ENCODE measurements around the gene HIKESHI. TPM values are rescaled to one million over a fixed set of nuclear protein-coding genes. Genes with fewer than 3 reads are reported as not detected.
"Not testable (repeated sequence)": the region's sequence is repeated elsewhere in the genome, so short reads cannot be mapped to it uniquely, and the experiment has no call there.

Gene HIKESHI
- 28.6 TPM for total RNA-seq

DNA sequence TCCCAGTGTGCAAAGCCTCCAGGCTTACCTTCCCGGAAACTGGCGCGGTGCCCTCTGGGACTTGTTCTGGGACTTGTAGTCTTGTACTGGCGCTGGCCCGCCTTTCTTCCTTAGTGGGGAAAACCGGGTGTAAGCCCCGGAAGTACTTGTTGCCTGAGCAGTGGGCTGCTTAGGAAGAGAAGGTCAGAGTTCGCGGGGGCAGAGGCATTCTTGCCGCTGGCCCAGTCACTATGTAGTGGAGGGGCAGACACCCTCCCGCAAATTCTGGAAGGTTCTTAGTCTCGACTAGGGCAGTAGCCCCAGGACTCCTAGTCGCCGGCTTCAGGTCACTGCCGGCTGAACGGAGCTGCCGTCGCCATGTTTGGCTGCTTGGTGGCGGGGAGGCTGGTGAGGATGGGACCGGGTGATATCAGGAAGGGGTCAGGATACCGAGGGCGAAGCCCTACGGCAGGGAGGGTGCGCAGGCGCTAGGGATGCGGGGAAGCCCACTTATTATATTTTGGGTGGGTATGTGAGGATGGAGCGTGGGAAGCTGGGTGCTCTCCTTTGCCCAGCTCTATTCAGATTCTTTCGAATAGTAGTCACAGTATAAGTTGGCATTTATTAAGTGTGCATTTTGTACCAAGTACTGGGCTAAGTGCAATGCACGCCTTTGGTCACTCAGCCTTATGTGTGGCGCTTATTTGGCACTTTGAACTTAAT lies at the start of gene HIKESHI:
Gene HIKESHI, plus strand, starts transcription at position 149 of the 702 bp plus-strand sequence. Its CDS starts 209 bp downstream, at position 358.
- DNase-seq = peak; percentile 99

GRCh38 chr11:86255896-86256295 lies 46.1 kb upstream of the HIKESHI start:
- no peak for DNase-seq

GRCh38 chr11:86256608-86257007 lies 45.4 kb upstream of the HIKESHI start:
- no peak for DNase-seq

DNA sequence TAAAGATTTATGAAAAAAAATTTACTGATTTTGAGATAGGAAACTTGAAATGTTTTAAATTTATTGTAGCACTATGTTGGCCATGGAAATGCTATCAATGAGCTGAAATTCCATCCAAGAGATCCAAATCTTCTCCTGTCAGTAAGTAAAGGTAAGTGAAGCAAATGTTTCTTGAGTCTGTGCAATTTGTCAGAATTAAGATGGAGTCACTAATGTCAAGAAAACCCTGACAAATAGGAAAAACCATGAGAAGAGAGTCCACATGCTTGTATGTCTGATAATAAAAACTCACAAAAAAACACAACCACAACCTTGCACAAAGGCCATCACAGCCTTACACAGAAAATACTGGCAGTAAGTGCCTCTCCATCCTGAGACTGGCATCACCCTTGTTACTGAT lies 44.6 kb upstream of the HIKESHI start:
- DNase-seq = no peak

- DNase-seq = no peak
These were observed 42.3 kb upstream of the HIKESHI start for GRCh38 chr11:86259730-86260129.

DNA sequence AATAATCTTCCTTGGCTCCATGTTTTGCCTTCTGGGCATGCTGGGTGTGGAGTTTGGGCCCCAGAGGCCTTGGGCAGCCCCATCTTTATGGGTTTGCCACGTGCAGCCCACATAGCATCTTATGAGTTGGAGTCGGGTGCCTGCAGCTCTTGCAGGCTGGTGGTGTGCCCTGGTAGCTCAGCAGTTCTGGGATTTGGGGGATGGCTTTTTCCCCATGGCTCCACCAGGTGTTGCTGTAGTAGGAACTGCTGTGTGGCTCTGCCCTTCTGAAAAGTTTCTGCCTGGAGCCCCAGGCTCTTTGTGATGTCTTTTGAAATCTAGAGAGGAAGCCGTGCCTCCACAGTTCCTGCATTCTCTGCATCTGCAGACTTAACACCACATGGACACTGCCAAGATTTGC lies 40.7 kb upstream of the HIKESHI start:
- DNase-seq = no peak

DNA sequence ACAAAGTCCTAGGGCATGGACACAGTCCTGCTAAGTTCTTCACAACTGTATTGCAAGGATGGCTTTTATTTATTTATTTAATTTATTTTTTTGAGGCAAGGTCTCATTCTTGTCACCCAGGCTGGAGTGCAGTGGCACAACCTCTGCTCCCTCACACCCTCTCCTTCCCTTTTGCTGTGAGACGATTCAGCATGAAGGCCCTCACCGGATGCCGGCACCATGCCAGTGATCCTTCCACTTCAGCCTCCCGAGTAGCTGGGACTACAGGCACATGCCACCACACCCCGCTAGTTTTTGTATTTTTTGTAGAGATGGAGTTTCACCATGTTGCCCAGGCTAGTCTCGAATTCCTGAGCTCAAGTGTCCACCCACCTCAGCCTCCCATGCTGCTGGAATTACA lies 39.7 kb upstream of the HIKESHI start:
- DNase-seq = no peak

- no peak for DNase-seq
These were observed 37.4 kb upstream of the HIKESHI start for GRCh38 chr11:86264649-86265048.

DNA sequence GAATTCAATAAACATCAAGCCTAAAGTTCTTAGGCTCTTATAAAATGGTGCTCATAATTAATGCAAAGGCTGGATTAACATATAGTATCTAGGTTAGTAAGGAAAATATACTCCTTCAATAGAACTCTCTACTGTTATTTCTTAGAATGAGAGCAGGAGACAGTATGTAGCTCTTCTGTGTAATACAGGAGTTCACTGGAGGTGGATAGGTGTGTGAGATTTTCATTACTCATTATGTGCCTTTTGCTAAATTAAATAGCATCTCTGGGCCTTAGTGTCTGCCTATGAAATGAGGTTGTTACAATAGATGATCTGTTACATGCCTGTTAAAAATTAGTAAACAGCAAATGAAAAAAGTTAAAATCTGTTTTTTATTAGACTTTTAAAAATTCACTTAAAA lies 36.8 kb upstream of the HIKESHI start:
- no peak for DNase-seq

- DNase-seq = no peak
These were observed 32.4 kb upstream of the HIKESHI start for GRCh38 chr11:86269645-86270044.

DNA sequence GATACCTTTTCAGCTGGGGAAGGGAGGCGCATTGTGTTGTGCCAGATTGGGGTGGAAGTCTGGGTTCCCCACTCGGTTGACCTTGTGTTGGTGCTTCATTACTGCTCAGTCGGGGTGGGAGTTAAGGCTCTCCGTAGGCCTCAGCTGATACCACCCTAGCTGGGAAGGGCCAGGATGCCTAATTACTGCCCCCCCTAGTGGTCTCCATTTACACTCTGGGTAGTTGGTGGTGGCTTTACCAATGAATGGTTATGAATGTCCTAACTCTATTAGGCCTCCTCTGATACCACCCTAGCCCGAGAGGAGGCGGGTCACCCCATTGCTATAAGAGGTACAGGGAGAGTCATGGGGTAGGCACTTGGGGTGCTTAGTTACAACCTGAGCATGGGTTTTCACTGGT lies 27.5 kb upstream of the HIKESHI start:
- DNase-seq = no peak

DNA sequence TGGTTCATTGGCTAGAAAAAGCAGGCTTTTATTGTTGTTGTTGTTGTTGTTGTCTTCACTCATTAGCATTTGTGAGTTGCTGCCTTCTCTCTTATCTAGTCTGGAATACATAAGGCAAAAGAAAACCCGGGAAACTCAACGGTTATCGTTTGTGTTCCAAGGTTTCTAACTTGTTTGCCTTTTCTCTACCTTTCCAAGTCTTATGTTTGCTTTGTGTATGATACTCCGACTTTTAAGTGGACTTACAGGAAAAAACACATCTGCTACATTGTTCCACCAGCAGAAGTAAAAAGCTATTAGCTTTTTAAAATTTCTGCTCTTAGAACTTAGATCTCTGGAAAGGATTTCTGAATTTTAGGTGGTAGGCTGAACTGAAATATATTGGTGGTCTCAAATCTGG lies 27.0 kb upstream of the HIKESHI start:
- no peak for DNase-seq

GRCh38 chr11:86275493-86276370 lies 26.3 kb upstream of the HIKESHI start:
- no peak for DNase-seq

DNA sequence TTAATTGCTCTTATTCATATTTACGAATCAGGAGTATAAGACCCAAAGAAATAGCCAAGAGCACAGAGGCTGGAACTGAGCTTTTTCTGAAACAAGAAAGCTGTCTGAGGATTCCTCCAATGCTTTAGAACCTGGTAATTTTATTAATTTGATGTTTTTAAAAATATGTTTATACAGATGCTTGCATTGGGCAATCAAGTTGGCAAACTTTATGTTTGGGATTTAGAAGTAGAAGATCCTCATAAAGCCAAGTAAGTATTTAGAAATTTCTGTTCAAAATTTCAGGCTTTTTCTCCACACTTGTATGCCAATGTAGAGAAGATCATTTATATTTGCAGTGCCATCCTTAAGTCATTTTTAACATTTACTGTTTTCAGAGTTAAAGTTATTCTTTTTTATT lies 24.3 kb upstream of the HIKESHI start:
- DNase-seq = no peak

- DNase-seq = no peak
These were observed 23.8 kb upstream of the HIKESHI start for GRCh38 chr11:86278226-86278625.

DNA sequence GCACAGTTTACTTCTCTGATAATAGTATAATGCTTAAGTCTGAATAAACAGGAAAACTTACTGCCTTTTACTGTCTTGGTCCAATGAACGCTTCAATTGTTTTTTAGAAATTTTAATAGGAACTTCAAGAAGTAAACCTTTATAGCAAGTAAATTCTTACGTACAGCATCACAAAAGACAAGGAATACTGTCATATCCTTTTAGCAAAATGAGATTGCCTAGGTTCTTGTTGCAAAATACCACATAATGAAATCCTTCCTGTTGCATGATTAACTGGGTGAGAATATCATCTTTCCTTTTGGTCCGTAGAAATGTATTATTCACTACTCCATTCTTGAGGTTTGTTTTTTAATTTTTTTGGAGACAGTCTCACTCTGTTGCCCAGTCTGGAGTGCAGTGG lies 22.3 kb upstream of the HIKESHI start:
- DNase-seq = no peak

- DNase-seq = no peak
These were observed 14.6 kb upstream of the HIKESHI start for GRCh38 chr11:86287468-86287796.

- DNase-seq = no peak
These were observed 13.1 kb upstream of the HIKESHI start for GRCh38 chr11:86288776-86289507.

DNA sequence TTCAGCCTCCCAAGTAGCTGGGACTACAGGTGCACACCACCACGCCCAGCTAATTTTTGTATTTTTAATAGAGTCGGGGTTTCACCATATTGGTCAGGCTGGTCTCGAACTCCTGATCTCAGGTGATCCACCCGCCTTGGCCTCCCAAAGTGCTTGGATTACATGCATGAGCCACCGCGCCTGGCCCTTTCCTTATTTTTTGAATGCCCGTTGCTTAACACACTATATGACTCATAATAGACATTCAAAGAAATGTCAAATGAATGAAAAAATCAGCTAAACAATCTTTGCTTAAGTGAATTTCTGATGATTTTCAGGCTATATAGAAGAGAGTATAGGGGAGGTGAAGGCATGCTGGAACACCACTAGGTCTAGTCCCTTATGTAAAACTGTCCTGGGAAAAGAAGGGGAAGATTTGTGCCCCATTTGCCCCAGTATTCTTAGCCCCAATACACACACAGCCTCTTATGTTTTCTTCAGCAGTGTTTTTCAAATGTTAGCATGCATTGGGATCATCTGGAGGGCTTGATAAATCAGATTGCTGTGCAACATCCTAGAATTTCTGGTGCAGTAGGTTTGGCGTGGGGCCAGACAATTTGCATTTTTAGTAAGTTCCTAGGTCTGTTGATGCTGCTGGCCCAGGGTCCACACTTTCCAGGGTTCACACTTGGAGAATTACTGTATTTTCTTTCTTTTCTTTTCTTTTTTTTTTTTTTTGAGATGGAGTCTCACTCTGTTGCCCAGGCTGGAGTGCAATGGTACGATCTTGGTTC lies 12.3 kb upstream of the HIKESHI start:
- not testable (repeated sequence) for DNase-seq

DNA sequence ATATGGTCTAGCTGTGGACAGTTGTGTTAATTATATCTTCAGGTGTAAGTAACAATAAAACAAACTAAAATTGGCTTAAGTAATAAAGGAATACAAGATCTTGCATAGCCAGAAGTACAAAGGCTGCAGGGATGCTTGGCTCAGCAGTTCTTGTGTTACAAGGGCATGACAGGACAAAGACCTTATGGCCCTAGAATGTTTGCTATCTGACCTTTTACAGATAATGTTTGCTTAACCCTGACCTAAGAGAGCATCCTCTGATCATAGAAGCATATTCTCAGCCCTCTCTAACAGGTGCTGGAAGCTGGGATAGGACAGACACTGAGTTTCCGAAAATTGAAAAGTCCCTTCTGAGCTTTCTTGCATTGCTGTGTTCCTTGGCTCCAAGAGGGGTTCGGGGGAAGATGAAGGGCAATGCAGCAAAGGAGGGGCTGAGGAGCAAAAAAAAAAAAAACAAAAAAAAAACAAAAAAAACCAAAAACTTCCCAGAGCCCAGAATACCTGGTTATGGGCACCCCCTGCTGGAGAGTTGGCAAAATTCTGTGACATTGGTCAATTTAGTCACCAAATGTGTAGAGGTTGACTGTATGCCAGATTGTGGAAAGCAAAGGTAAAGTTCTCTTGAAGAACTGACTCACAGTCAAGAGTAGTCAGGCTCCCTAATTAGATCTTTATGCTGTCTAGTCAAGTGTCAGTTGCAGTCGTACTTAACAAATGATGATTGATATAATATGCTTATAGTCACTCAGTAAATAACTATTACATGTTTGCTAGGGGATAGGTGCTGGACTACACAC lies 10.4 kb upstream of the HIKESHI start:
- peak; percentile 34 for DNase-seq

GRCh38 chr11:86292912-86293616 lies 9.0 kb upstream of the HIKESHI start:
- DNase-seq = no peak

Measured in skin of body (tissue), 2 donors.